GM12878 (cell line): ENCODE measurements around the gene P2RY11. TPM values are rescaled to one million over a fixed set of nuclear protein-coding genes. Genes with fewer than 3 reads are reported as not detected.

Experiments
- CBFB ChIP-seq: IDR thresholded peaks from 2 replicates; pipeline ENCODE4 v1.6.1; 2016; ENCODE audit warnings: antibody characterized with exemption, low read depth
- CBX5 ChIP-seq: sonication (generic); IDR thresholded peaks from 2 replicates; pipeline ENCODE4 v1.6.1; 2016; ENCODE audit warnings: low read depth, moderate library complexity, mild to moderate bottlenecking, inconsistent platforms
- CREB1 ChIP-seq: IDR thresholded peaks from 2 replicates; pipeline ENCODE4 v1.6.1; 2012; ENCODE audit warnings: low read depth, mild to moderate bottlenecking, inconsistent platforms
- EED ChIP-seq: sonication (generic); IDR thresholded peaks from 2 replicates; pipeline ENCODE4 v1.6.1; 2016; ENCODE audit warnings: antibody characterized with exemption, low read depth
- FOS ChIP-seq: IDR thresholded peaks from 3 replicates; pipeline ENCODE4 v1.6.1; 2011; ENCODE audit warnings: borderline replicate concordance; ENCODE audit not compliant: insufficient read length; ENCODE audit errors: extremely low read depth
- MEF2A ChIP-seq: IDR thresholded peaks from 2 replicates; pipeline ENCODE4 v1.6.1; 2011; ENCODE audit warnings: low read depth, mild to moderate bottlenecking, low read length, moderate library complexity; ENCODE audit not compliant: insufficient read depth
- MTA3 ChIP-seq: IDR thresholded peaks from 2 replicates; pipeline ENCODE4 v1.6.1; 2012; ENCODE audit warnings: low read length, inconsistent platforms, borderline replicate concordance
- NFIC ChIP-seq: IDR thresholded peaks from 2 replicates; pipeline ENCODE4 v1.6.1; 2012; ENCODE audit warnings: low read depth, mild to moderate bottlenecking, inconsistent platforms, low read length, moderate library complexity
- PBX3 ChIP-seq: IDR thresholded peaks from 2 replicates; pipeline ENCODE4 v1.6.1; 2011; ENCODE audit warnings: mild to moderate bottlenecking, low read depth, low read length, moderate library complexity; ENCODE audit not compliant: insufficient replicate concordance
- POU2F2 ChIP-seq: IDR thresholded peaks from 3 replicates; pipeline ENCODE4 v1.6.1; 2011; ENCODE audit warnings: low read depth, mild to moderate bottlenecking, low read length, borderline replicate concordance
- RELB ChIP-seq: fragments of 450-650 bp; IDR thresholded peaks from 2 replicates; pipeline ENCODE4 v1.6.1; 2017; ENCODE audit warnings: low read depth, mild to moderate bottlenecking, moderate library complexity
- SMAD1 ChIP-seq: fragments of 450-650 bp; IDR thresholded peaks from 2 replicates; pipeline ENCODE4 v1.6.1; 2018; ENCODE audit warnings: mild to moderate bottlenecking, low read depth; ENCODE audit not compliant: partially characterized antibody
- STAT1 ChIP-seq: fragments of 450-650 bp; conservative IDR thresholded peaks from 2 replicates; pipeline ENCODE4 v1.6.1; 2014; ENCODE audit warnings: antibody characterized with exemption, mild to moderate bottlenecking
- SUPT20H ChIP-seq: IDR thresholded peaks from 2 replicates; pipeline ENCODE4 v1.6.1; 2011; ENCODE audit warnings: low read depth, mild to moderate bottlenecking, low read length, moderate library complexity, borderline replicate concordance; ENCODE audit not compliant: control insufficient read depth
- TAF1 ChIP-seq: IDR thresholded peaks from 2 replicates; pipeline ENCODE4 v1.6.1; 2011; ENCODE audit warnings: mild to moderate bottlenecking, low read depth, low read length, borderline replicate concordance
- WRNIP1 ChIP-seq: IDR thresholded peaks from 2 replicates; pipeline ENCODE4 v1.6.1; 2011; ENCODE audit warnings: low read depth, low read length, improper control_type of control experiment, borderline replicate concordance
- ZNF207 ChIP-seq: fragments of 450-650 bp; IDR thresholded peaks from 2 replicates; pipeline ENCODE4 v1.6.1; 2014; ENCODE audit warnings: antibody characterized with exemption, mild to moderate bottlenecking, borderline replicate concordance
- ZSCAN29 ChIP-seq: fragments of 450-650 bp; IDR thresholded peaks from 2 replicates; pipeline ENCODE4 v1.6.1; 2017; ENCODE audit warnings: mild to moderate bottlenecking, moderate library complexity
- ZZZ3 ChIP-seq: IDR thresholded peaks from 2 replicates; pipeline ENCODE4 v1.6.1; 2011; ENCODE audit warnings: low read depth; ENCODE audit not compliant: control insufficient read depth, insufficient read length
- polyA plus RNA-seq, 11 experiments: library from polyadenylated mRNA; depleted of rRNA in 4 of 11; unstranded in 6 of 11; stranded (reverse) in 5 of 11; fragments of >200 nt; fragmentation: Nextera tagmentation in 4 of 11; fragmentation: Illumina TruSeq in 1 of 11; extraction: Ambion mirVana in 4 of 11; extraction: Trizol in 1 of 11; gene quantifications; 1 replicate in 1 of 11; 2 replicates in 10 of 11; pipeline versions ENCODE4 v1.2.1 to v1.2.3, GENCODE V29; 2011 to 2016; ENCODE audit warnings: inconsistent platforms in 2 of 11, missing spikeins in 2 of 11, low read depth in 1 of 11
- total RNA-seq, 4 experiments: library from RNA; depleted of rRNA in 3 of 4; stranded (reverse); fragments of >200 nt in 3 of 4; fragmentation: Illumina TruSeq in 1 of 4; extraction: Trizol in 1 of 4; gene quantifications; 2 replicates each; pipeline versions ENCODE4 v1.2.1 to v1.2.3, GENCODE V29; 2013 to 2021
- TF ChIP-seq, protein P1 (sequence below): IDR thresholded peaks from 2 replicates; pipeline ENCODE4 v1.6.1; 2011; ENCODE audit warnings: borderline replicate concordance, low read depth, mild to moderate bottlenecking, moderate library complexity, mixed read lengths, low read length; ENCODE audit not compliant: insufficient read depth; ENCODE audit errors: extremely low read length
- TF ChIP-seq, protein P2 (sequence below): IDR thresholded peaks from 2 replicates; pipeline ENCODE4 v1.6.1; 2012; ENCODE audit warnings: low read depth, low read length, improper control_type of control experiment
- TF ChIP-seq, protein P3 (sequence below): fragments of 450-650 bp; formaldehyde crosslinking; IDR thresholded peaks from 2 replicates; pipeline ENCODE4 v1.4.0; 2020; ENCODE audit warnings: mild to moderate bottlenecking, moderate library complexity

Gene P2RY11
- total and polyA plus RNA-seq, 10 of the 15 experiments (the other 5 are each of a cell fraction or from before 2014, with no cell fraction given): 0.14 to 46.5 (median 7.6) TPM

DNA sequence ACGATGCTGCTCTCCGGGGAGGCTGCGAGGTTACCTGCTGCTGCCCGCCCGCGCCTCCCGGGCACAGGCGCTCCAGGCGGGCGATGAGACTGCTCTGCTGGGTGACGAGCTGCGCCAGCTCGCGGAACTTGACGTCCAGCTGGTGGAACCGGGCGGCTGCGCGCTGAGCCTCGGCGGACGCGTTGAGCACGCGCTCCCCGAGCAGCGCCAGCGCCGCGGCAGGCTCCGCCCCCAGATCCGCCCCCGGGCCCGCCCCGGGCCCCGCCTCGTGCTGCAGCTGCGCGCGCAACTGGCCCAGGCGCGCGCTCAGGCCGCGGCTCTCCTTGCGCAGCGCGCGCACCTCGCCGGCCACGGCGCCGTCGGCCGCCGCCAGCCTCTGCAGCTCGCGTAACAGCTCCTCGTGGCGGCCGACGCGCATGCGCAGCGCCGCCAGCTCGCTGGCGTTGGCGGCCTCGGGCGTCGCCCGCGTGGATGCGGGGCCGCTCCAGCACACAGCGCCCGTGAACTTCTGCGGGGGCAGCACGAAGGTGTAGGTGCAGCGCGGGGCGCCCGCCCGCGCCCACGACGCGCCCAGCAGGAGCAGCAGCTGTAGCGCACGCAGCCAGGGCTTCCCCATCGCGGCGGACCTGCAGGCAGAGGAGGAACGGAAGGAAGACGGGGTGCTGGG is 15.4 kb upstream of the P2RY11 start (continued):
- TF ChIP-seq, protein P1, sequence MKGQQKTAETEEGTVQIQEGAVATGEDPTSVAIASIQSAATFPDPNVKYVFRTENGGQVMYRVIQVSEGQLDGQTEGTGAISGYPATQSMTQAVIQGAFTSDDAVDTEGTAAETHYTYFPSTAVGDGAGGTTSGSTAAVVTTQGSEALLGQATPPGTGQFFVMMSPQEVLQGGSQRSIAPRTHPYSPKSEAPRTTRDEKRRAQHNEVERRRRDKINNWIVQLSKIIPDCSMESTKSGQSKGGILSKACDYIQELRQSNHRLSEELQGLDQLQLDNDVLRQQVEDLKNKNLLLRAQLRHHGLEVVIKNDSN: no peak
- TF ChIP-seq CBFB (no peak), STAT1 (no peak), ZNF207 (no peak), RELB (no peak), PBX3 (no peak), MTA3 (no peak), POU2F2 (peak; percentile 42; the same call in 1 of the 3 replicates), MEF2A (0 out of 2 replicates have a peak, but pooled peaks have one; percentile 4), SMAD1 (no peak), CREB1 (0 out of 2 replicates have a peak, but pooled peaks have one; percentile 6), CBX5 (0 out of 2 replicates have a peak, but pooled peaks have one; percentile 58), TAF1 (no peak), EED (no peak), NFIC (no peak), ZSCAN29 (no peak), FOS (no peak), WRNIP1 (no peak), ZZZ3 (no peak), SUPT20H (no peak)
- TF ChIP-seq, protein P2, sequence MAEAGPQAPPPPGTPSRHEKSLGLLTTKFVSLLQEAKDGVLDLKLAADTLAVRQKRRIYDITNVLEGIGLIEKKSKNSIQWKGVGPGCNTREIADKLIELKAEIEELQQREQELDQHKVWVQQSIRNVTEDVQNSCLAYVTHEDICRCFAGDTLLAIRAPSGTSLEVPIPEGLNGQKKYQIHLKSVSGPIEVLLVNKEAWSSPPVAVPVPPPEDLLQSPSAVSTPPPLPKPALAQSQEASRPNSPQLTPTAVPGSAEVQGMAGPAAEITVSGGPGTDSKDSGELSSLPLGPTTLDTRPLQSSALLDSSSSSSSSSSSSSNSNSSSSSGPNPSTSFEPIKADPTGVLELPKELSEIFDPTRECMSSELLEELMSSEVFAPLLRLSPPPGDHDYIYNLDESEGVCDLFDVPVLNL: no peak
- TF ChIP-seq, protein P3, sequence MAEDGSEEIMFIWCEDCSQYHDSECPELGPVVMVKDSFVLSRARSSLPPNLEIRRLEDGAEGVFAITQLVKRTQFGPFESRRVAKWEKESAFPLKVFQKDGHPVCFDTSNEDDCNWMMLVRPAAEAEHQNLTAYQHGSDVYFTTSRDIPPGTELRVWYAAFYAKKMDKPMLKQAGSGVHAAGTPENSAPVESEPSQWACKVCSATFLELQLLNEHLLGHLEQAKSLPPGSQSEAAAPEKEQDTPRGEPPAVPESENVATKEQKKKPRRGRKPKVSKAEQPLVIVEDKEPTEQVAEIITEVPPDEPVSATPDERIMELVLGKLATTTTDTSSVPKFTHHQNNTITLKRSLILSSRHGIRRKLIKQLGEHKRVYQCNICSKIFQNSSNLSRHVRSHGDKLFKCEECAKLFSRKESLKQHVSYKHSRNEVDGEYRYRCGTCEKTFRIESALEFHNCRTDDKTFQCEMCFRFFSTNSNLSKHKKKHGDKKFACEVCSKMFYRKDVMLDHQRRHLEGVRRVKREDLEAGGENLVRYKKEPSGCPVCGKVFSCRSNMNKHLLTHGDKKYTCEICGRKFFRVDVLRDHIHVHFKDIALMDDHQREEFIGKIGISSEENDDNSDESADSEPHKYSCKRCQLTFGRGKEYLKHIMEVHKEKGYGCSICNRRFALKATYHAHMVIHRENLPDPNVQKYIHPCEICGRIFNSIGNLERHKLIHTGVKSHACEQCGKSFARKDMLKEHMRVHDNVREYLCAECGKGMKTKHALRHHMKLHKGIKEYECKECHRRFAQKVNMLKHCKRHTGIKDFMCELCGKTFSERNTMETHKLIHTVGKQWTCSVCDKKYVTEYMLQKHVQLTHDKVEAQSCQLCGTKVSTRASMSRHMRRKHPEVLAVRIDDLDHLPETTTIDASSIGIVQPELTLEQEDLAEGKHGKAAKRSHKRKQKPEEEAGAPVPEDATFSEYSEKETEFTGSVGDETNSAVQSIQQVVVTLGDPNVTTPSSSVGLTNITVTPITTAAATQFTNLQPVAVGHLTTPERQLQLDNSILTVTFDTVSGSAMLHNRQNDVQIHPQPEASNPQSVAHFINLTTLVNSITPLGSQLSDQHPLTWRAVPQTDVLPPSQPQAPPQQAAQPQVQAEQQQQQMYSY (CRISPR knock-in tag): no peak
